Prostate gland (tissue), 2 donors: ENCODE data around the gene SETD6. TPM values are rescaled to one million over a fixed set of nuclear protein-coding genes. Genes with fewer than 3 reads are reported as not detected.
A peak's percentile ranks its signal among the peaks of the same experiment; 100 is the strongest.

Experiments used
- DNase-seq: peaks from one replicate; pipeline ENCODE4 v3.0.0-alpha.2; 2019; ENCODE audit warnings: low spot score
- H3K27ac ChIP-seq, 2 donors: fragments of 200-600 bp; sonication (generic); 2 replicates each; pipeline ENCODE4 v1.5.1; 2017 to 2019
- H3K27me3 ChIP-seq: fragments of 200-600 bp; sonication (generic); replicated peaks from 2 replicates; pipeline ENCODE4 v1.5.1; 2019; ENCODE audit not compliant: insufficient read depth
- H3K36me3 ChIP-seq, 2 donors: fragments of 200-600 bp; sonication (generic); 1 replicate in 1 of 2; 2 replicates in 1 of 2; pipeline versions ENCODE4 v1.5.1 to v1.8.1; 2017 to 2019
- H3K4me1 ChIP-seq: fragments of 200-600 bp; sonication (generic); replicated peaks from 2 replicates; pipeline ENCODE4 v1.5.1; 2019
- H3K4me3 ChIP-seq, 2 donors: fragments of 200-600 bp; sonication (generic); 2 replicates each; pipeline ENCODE4 v1.5.1; 2017 to 2019
- H3K9me3 ChIP-seq: fragments of 200-600 bp; sonication (generic); 2 replicates; pipeline ENCODE4 v1.5.1; 2017
- CTCF ChIP-seq, 4 experiments: fragments of 200-600 bp in 2 of 4; fragments of 450-650 bp in 2 of 4; sonication (generic) in 2 of 4; IDR thresholded peaks; 1 replicate in 3 of 4; 2 replicates in 1 of 4; pipeline ENCODE4 v1.5.1; 2016 to 2019; ENCODE audit warnings: antibody characterized with exemption in 4 of 4, mild to moderate bottlenecking in 2 of 4, moderate library complexity in 2 of 4
- POLR2A ChIP-seq: fragments of 450-650 bp; IDR thresholded peaks from one replicate; pipeline ENCODE4 v1.6.1; 2016; ENCODE audit warnings: antibody characterized with exemption, mild to moderate bottlenecking
- POLR2AphosphoS5 ChIP-seq: sonication (generic); formaldehyde crosslinking; IDR thresholded peaks from one replicate; pipeline ENCODE4 v1.6.1; 2017; ENCODE audit warnings: antibody characterized with exemption
- WGBS: methylation state at CpG from one replicate; pipeline ENCODE4 v1.1.5; 2018; 5-methylcytosine and 5-hydroxymethylcytosine counted together
- intact Hi-C: fragments of 100-400 bp; cut with DNase I; formaldehyde crosslinking; loops from one replicate; pipeline ENCODE4 v1.14.2; 2022
- total RNA-seq, 2 donors: library from RNA; depleted of rRNA; stranded (reverse); fragments of >200 nt; gene quantifications; one replicate each; pipeline ENCODE4 v1.1.0, GENCODE V29; 2016

The SETD6 gene
- total RNA-seq, 2 donors from 2014 or later: 45.4 to 55.8 TPM

- TF ChIP-seq CTCF (IDR thresholded peaks at IDR 0.05) (no peak), POLR2AphosphoS5 (no peak), POLR2A (peak; percentile 36)
- peak within 1 kb of the TSS; percentile 13 to 27 for H3K4me3 ChIP-seq
- no peaks in the 10 kb centered on the region for H3K36me3 ChIP-seq
- no peak within 1 kb of the TSS for H3K27ac ChIP-seq
- no peaks in the 10 kb centered on the region for H3K9me3 ChIP-seq
- WGBS: 33% methylated on average over 24 of the region's 24 CpGs
- intact Hi-C loops: loop anchor here (10.0 kb wide), 1 partner anchor 475 kb away; the partner anchor contains the start of gene MMP15
- DNase-seq: no peak
- no peaks in the 10 kb centered on the region for H3K4me1 ChIP-seq
- no peaks in the 10 kb centered on the region for H3K27me3 ChIP-seq
Measured at GRCh38 chr16:58499615-58500351, 15.5 kb upstream of the SETD6 start, which contains the start of gene NDRG4. Gene NDRG4, plus strand, starts transcription at chr16:58500143. Its CDS starts 106 bp downstream, at chr16:58500249.

DNA sequence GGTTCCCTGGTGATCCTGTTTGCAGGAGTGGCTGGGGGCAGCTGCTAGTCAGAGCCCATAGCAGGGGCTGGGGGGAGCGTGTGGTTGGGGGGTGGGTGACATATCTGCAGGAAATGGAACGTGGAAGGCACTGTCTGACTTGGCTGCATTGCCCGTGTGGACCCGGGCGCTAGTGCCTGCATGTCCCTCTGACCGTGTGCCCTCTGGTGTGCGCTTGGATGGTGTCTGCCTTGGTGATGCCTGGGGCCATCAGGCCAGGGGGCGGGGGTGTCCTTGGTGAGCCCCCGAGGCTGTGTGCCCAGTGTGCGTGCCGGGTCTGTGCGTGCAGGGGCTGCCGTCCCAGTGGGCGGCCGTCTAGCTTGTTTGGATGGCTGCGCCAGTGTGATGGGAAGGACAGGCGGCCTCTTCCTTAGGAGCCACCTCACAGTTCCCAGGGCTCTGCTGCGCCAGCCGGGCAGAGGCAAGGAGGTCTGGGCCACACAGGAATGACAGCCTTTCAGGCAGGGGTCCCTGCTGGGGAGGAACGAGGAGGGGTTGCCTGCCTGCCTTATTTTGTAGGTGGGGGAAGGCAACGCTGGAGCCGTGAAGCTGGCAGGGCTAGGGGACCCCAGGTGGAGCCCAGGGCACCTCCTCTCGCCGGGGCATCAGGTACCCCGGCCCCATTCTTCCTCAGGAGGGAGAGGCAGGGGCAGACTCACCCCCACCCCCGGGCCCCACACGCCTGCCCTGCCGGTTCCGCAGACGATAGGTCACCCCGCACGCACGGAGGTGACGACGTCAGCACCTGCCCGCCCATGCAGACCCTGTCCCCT, 14.7 kb upstream of the SETD6 start:
- TF ChIP-seq POLR2AphosphoS5 (no peak), CTCF (IDR thresholded peaks at IDR 0.05) (no peak), POLR2A (no peak)
- Histone ChIP-seq H3K27ac (no peak overlapping the region), H3K27me3 (no peaks in the 10 kb centered on the region), H3K9me3 (no peaks in the 10 kb centered on the region), H3K4me3 (peak overlapping the region; percentile 13 to 27), H3K4me1 (no peaks in the 10 kb centered on the region), H3K36me3 (no peaks in the 10 kb centered on the region)
- 16% methylated on average over 20 of the region's 36 CpGs for WGBS
- no peak for DNase-seq
- intact Hi-C loops: no loop called here

- Histone ChIP-seq H3K9me3 (no peaks in the 10 kb centered on the region), H3K27ac (no peak overlapping the region), H3K36me3 (no peaks in the 10 kb centered on the region), H3K27me3 (no peaks in the 10 kb centered on the region), H3K4me1 (no peaks in the 10 kb centered on the region), H3K4me3 (peak overlapping the region; percentile 13 to 27)
- DNase-seq: no peak
- TF ChIP-seq POLR2AphosphoS5 (no peak), CTCF (IDR thresholded peaks at IDR 0.05) (no peak), POLR2A (no peak)
- 16% methylated on average over 25 of the region's 42 CpGs for WGBS
- intact Hi-C loops: no loop called here
Measured at GRCh38 chr16:58501242-58502131, 13.8 kb upstream of the SETD6 start.

DNA sequence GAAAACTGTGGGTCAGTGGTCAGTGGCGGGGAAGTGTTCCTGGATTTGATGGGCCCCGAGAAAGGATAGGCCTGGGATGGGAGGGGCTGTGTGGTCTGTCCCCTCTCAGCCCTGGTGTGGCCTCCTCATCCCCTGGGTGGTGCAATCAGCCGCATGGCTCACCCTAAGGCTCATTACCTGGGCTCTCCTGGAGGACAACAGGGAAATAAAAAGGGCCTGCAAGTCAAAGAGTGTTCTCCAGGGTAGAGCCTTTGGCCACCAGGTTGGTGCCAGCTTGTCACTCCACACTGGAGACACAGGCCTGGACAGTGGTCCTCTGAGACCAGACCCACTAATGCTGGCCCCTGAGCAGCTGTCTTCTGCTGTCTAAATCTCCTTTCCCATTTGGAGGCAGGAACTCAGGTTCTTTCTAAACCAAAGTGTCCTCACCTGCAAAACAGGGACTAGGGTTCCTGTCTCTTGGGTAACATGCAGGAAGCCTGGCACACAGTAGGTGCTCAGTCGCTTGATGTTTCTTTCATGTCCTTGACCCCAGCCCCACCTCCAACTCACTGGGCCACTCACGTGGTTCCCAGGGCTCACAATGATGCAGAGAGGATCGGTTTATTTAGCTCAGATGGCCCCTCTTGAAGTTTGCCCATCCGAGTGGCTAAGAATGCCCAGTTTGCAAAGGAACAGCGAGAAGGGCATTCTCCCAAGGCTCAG, 12.9 kb upstream of the SETD6 start:
- intact Hi-C loops: no loop called here
- TF ChIP-seq POLR2AphosphoS5 (no peak), CTCF (IDR thresholded peaks at IDR 0.05) (no peak), POLR2A (no peak)
- 84% methylated on average over 8 of the region's 8 CpGs for WGBS

More for the DNA sequence above, 12.9 kb upstream of the SETD6 start:
- no peaks in the 10 kb centered on the region for H3K4me1 ChIP-seq
- no peaks in the 10 kb centered on the region for H3K9me3 ChIP-seq
- no peak overlapping the region for H3K4me3 ChIP-seq
- no peak overlapping the region for H3K27ac ChIP-seq
- no peaks in the 10 kb centered on the region for H3K27me3 ChIP-seq
- DNase-seq: no peak
- no peaks in the 10 kb centered on the region for H3K36me3 ChIP-seq
